GM04504 (cell line): ENCODE data around the gene PCSK4.

ENCODE experiments used
- DNase-seq: peaks from one replicate; pipeline ENCODE4 v3.0.0-alpha.2; 2012; ENCODE audit warnings: low read depth

PCSK4 gene

GRCh38 chr19:1470305-1471009 lies 19.7 kb downstream of the PCSK4 start:
- DNase-seq: no peak

GRCh38 chr19:1470055-1470304 lies 20.2 kb downstream of the PCSK4 start:
- DNase-seq: no peak

- DNase-seq: no peak
Measured at GRCh38 chr19:1469255-1470054, 20.7 kb downstream of the PCSK4 start.

GRCh38 chr19:1468821-1469254 lies 21.3 kb downstream of the PCSK4 start:
- no peak for DNase-seq

- no peak for DNase-seq
Measured at GRCh38 chr19:1468274-1468820, 21.8 kb downstream of the PCSK4 start.

GRCh38 chr19:1467490-1468273 lies 22.5 kb downstream of the PCSK4 start:
- DNase-seq: no peak

- DNase-seq: no peak
Measured at GRCh38 chr19:1467215-1467489, 23.0 kb downstream of the PCSK4 start.

- no peak for DNase-seq
Measured at GRCh38 chr19:1466461-1467214, 23.5 kb downstream of the PCSK4 start.

GRCh38 chr19:1466018-1466460 lies 24.1 kb downstream of the PCSK4 start:
- DNase-seq: no peak

GRCh38 chr19:1465191-1466016 lies 24.7 kb downstream of the PCSK4 start:
- DNase-seq: no peak

GRCh38 chr19:1461862-1462261 lies 28.3 kb downstream of the PCSK4 start:
- no peak for DNase-seq

GRCh38 chr19:1460033-1460995 lies 29.8 kb downstream of the PCSK4 start:
- no peak for DNase-seq

GRCh38 chr19:1459479-1459878 lies 30.7 kb downstream of the PCSK4 start:
- no peak for DNase-seq

GRCh38 chr19:1457892-1458291 lies 32.3 kb downstream of the PCSK4 start:
- no peak for DNase-seq

GRCh38 chr19:1457031-1457739 lies 33.0 kb downstream of the PCSK4 start:
- DNase-seq: no peak

GRCh38 chr19:1456121-1456900 lies 33.8 kb downstream of the PCSK4 start:
- DNase-seq: no peak

GRCh38 chr19:1455336-1456120 lies 34.6 kb downstream of the PCSK4 start:
- no peak for DNase-seq

GRCh38 chr19:1455002-1455335 lies 35.2 kb downstream of the PCSK4 start:
- DNase-seq: no peak
